Nephron progenitor cell (in vitro differentiated cells): ENCODE results near the gene ACE.

Experiments
- DNase-seq: peaks from one replicate; pipeline ENCODE4 v3.0.0; 2021
- H3K27ac Mint-ChIP-seq: 2 replicates; pipeline ENCODE4 v1.8.0; 2021; ENCODE audit warnings: mild to moderate bottlenecking, moderate library complexity, mixed read lengths
- H3K27me3 Mint-ChIP-seq: 2 replicates; pipeline ENCODE4 v1.8.0; 2021; ENCODE audit warnings: mild to moderate bottlenecking, low read depth, mixed read lengths; ENCODE audit not compliant: poor library complexity
- H3K36me3 Mint-ChIP-seq: 2 replicates; pipeline ENCODE4 v1.8.0; 2021; ENCODE audit warnings: low read depth, mixed read lengths
- H3K4me1 Mint-ChIP-seq: 2 replicates; pipeline ENCODE4 v1.8.0; 2021; ENCODE audit warnings: mixed read lengths
- H3K4me3 Mint-ChIP-seq: 2 replicates; pipeline ENCODE4 v1.8.0; 2021; ENCODE audit warnings: mild to moderate bottlenecking, moderate library complexity, mixed read lengths
- H3K9me3 Mint-ChIP-seq: 2 replicates; pipeline ENCODE4 v1.8.0; 2021; ENCODE audit warnings: mild to moderate bottlenecking, moderate library complexity, mixed read lengths
- TF ChIP-seq, protein P1 (sequence below): fragments of 200-600 bp; sonication (generic); IDR thresholded peaks from 2 replicates; pipeline ENCODE4 v1.5.0; 2021; ENCODE audit warnings: antibody characterized with exemption

Gene ACE

DNA sequence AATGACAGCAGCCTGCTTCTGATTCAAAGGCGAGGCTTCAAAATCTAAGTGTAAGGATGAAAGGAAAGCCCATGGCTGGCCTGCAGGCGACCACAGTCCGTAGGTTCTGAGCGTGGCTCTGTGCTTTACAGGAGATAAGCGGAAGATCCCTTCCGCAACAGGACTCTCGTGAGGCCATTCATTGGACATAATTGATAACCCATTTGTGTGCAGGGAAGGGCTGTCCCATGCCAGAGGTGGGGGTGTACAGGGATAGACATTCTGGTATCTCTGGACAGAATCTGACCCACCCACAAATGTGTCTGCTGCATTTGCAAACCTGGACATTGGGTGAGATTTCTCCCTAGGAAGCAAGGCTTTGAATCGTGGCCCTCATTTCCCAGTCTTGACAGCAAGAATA lies 34.8 kb upstream of the ACE start:
- no peak overlapping the region for H3K27ac Mint-ChIP-seq
- no peaks in the 10 kb centered on the region for H3K9me3 Mint-ChIP-seq
- no peak for DNase-seq
- H3K36me3 Mint-ChIP-seq, result no peaks in the 10 kb centered on the region
- no peak overlapping the region for H3K4me3 Mint-ChIP-seq
- H3K27me3 Mint-ChIP-seq, result peaks cover 23% of the 10 kb centered on the region
- TF ChIP-seq, protein P1, sequence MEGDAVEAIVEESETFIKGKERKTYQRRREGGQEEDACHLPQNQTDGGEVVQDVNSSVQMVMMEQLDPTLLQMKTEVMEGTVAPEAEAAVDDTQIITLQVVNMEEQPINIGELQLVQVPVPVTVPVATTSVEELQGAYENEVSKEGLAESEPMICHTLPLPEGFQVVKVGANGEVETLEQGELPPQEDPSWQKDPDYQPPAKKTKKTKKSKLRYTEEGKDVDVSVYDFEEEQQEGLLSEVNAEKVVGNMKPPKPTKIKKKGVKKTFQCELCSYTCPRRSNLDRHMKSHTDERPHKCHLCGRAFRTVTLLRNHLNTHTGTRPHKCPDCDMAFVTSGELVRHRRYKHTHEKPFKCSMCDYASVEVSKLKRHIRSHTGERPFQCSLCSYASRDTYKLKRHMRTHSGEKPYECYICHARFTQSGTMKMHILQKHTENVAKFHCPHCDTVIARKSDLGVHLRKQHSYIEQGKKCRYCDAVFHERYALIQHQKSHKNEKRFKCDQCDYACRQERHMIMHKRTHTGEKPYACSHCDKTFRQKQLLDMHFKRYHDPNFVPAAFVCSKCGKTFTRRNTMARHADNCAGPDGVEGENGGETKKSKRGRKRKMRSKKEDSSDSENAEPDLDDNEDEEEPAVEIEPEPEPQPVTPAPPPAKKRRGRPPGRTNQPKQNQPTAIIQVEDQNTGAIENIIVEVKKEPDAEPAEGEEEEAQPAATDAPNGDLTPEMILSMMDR, result no peak
- peaks cover 33% of the 10 kb centered on the region for H3K4me1 Mint-ChIP-seq

DNA sequence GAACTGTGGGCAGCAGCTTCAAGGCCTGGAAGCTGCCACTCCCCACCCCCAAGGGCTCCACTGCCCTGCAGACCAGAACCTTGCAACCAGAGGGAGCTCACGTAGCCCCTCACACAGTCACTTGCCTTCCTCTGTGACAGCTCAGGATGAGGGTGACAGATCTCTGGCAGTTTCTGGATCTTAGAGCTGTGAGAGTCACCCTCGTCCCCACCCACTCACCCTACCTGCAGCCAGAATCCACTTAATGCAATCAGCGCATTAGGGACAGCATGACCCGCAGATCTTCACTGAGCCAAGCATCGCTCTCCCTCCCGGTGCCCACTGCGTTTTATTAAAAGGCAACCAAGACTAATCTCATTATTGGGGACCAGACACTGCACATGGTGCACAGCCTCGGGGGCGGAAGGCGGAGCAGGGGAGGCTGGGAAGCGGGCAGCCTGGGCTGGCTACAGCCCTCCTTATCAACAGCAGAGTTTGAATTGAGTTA lies 34.3 kb upstream of the ACE start:
- Mint-ChIP-seq H3K9me3 (no peaks in the 10 kb centered on the region), H3K36me3 (no peaks in the 10 kb centered on the region), H3K4me1 (peaks cover 38% of the 10 kb centered on the region), H3K27me3 (peaks cover 23% of the 10 kb centered on the region), H3K27ac (no peak overlapping the region), H3K4me3 (no peak overlapping the region)
- DNase-seq, result peak; percentile 41
- TF ChIP-seq, protein P1, result peak; percentile 22

DNA sequence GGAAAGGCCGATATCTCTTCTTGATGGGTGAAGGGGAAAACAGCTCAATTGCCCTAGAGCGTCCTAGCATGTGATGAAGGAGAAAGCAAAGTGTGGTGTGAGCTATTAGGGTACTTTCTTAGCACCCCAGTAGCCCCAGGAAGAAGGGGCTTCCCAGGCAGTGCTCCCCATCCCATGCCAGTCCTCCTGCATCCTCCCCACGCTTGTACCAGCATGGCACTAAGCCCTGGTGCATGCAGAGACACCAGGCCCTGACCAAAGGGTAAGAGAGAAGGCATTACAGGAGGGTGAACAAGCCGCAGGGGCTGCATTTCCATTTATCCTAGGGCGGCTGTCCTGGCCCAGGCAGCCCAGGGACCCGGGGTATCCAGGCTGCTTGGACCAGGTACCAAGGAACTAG lies 33.8 kb upstream of the ACE start:
- Mint-ChIP-seq H3K9me3 (no peaks in the 10 kb centered on the region), H3K4me3 (no peak overlapping the region), H3K27me3 (peaks cover 24% of the 10 kb centered on the region), H3K36me3 (no peaks in the 10 kb centered on the region), H3K27ac (no peak overlapping the region), H3K4me1 (peaks cover 41% of the 10 kb centered on the region)
- TF ChIP-seq, protein P1, result no peak
- no peak for DNase-seq

DNA sequence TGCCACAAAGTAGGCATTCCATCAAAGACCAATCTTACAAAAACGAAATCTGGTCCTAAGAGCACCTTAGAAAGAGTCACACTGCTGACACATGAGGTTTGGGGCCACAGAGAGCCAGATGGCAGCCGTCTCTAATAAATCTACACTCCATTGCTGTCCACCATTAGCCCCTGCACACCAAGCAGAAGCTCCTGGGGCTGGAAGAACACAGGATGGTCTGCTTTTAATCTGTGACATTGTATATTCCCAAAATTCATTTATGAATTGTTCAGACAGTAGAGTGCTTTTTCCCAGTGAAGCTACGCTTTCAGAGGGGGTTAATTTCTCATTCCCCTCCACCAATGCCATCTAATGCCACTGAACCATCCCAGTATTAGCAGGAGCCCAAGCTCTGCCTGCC lies 32.4 kb upstream of the ACE start:
- Mint-ChIP-seq H3K27ac (no peak overlapping the region), H3K27me3 (peaks cover 33% of the 10 kb centered on the region), H3K4me3 (peak overlapping the region; percentile 76), H3K9me3 (no peaks in the 10 kb centered on the region), H3K4me1 (peaks cover 49% of the 10 kb centered on the region), H3K36me3 (no peaks in the 10 kb centered on the region)
- DNase-seq, result no peak
- TF ChIP-seq, protein P1, result no peak

DNA sequence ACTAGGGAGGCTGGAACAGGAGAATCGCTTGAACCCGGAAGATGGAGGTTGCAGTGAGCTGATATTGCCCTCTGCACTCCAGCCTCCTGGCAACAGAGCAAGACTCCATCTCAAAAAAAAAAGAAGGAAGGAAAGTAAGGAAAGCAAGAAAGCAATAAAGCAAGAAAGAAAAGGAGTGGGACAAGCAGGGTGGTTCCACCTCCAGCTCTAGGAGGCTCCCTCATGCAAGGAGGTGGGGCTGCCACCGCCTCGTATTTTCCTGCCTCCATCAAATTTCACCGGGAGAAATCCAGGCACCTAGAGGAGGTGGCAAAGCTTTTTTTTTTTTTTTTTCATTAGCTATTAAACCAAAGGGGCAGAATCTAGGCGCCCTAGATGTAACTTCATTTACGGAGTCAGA lies 31.8 kb upstream of the ACE start:
- TF ChIP-seq, protein P1, result no peak
- peaks cover 33% of the 10 kb centered on the region for H3K27me3 Mint-ChIP-seq
- H3K4me1 Mint-ChIP-seq, result peaks cover 49% of the 10 kb centered on the region
- H3K9me3 Mint-ChIP-seq, result no peaks in the 10 kb centered on the region
- H3K27ac Mint-ChIP-seq, result no peak overlapping the region
- peak overlapping the region; percentile 76 for H3K4me3 Mint-ChIP-seq
- no peak for DNase-seq
- H3K36me3 Mint-ChIP-seq, result no peaks in the 10 kb centered on the region

DNA sequence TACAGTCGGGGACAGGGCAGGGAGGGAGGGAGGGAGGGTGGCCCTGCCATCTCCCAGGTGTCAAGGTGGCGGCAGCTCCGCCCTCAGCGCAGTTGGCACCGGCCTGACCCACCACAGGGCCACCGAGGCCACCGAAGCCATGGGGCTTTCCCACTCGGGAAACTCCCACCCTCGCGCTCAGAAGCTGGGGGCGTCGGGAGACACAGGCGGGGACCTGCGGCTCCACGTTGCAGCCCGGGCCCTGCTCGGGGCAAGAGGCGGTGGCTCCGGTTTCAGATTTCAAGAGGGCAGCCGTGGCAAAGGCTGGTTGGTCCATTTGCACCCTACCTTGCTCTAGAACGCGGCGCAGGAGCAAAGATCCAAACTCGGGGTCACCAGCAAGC lies 31.3 kb upstream of the ACE start:
- H3K9me3 Mint-ChIP-seq, result no peaks in the 10 kb centered on the region
- H3K4me3 Mint-ChIP-seq, result peak overlapping the region; percentile 76
- H3K4me1 Mint-ChIP-seq, result peaks cover 49% of the 10 kb centered on the region
- H3K27ac Mint-ChIP-seq, result no peak overlapping the region
- TF ChIP-seq, protein P1, result no peak
- peak; percentile 57 for DNase-seq
- peaks cover 32% of the 10 kb centered on the region for H3K27me3 Mint-ChIP-seq
- H3K36me3 Mint-ChIP-seq, result no peaks in the 10 kb centered on the region
